Panc1 (cell line): ENCODE measurements around the gene PSME3. TPM values are rescaled to one million over a fixed set of nuclear protein-coding genes. Genes with fewer than 3 reads are reported as not detected.

Experiments used
- ATAC-seq: fragments of 200-7000 bp; cut with Tn5 transposase; 2 replicates; pipeline ENCODE4 v1.9.1; 2020; ENCODE audit warnings: mild to moderate bottlenecking, moderate library complexity
- BruUV-seq: library from RNA; stranded (reverse); fragments of 400-500 nt; replicated peaks from 2 replicates; lab custom pipeline; 2021; lab: Mats Ljungman, UMichigan
- CTCF ChIA-PET: fragments of 300-600 bp; sonication (Branson Sonifier 250); formaldehyde crosslinking; loops from one replicate; lab custom pipeline; 2022; ENCODE audit warnings: antibody characterized with exemption; lab: Charles Lee
- POLR2A ChIA-PET: fragments of 300-600 bp; sonication (Branson Sonifier 250); formaldehyde crosslinking; loops from one replicate; lab custom pipeline; 2022; ENCODE audit warnings: antibody characterized with exemption; lab: Charles Lee
- DNase-seq: peaks from one replicate; pipeline ENCODE4 v3.0.0-alpha.2; 2010; ENCODE audit warnings: low read depth, low spot score
- H3K27ac ChIP-seq: 2 replicates; pipeline ENCODE4 v1.5.1; 2011; ENCODE audit warnings: mild to moderate bottlenecking, low read length, inconsistent platforms
- H3K27me3 ChIP-seq: fragments of 200-500 bp; sonication (Bioruptor generic); 2 replicates; pipeline ENCODE4 v1.6.0; 2014; ENCODE audit warnings: low read length, inconsistent platforms; ENCODE audit not compliant: control insufficient read depth, insufficient read depth
- H3K36me3 ChIP-seq: fragments of 200-500 bp; sonication (Bioruptor generic); 2 replicates; pipeline ENCODE4 v1.5.1; 2014; ENCODE audit warnings: inconsistent platforms, mild to moderate bottlenecking, low read length, moderate library complexity; ENCODE audit not compliant: control insufficient read depth, insufficient read depth
- H3K4me1 ChIP-seq: 2 replicates; pipeline ENCODE4 v1.5.1; 2011; ENCODE audit warnings: inconsistent platforms, mild to moderate bottlenecking, low read length, moderate library complexity; ENCODE audit not compliant: control insufficient read depth, insufficient read depth
- H3K4me3 ChIP-seq, 2 experiments: 2 replicates each; pipeline ENCODE4 v1.5.1; 2011 to 2012; ENCODE audit warnings: low read depth in 2 of 2, low read length in 2 of 2, mild to moderate bottlenecking in 2 of 2, inconsistent platforms in 1 of 2, moderate library complexity in 1 of 2
- H3K9me3 ChIP-seq: fragments of 200-500 bp; sonication (Bioruptor generic); 2 replicates; pipeline ENCODE4 v1.5.1; 2014; ENCODE audit warnings: low read depth, mild to moderate bottlenecking, inconsistent platforms, low read length, moderate library complexity; ENCODE audit not compliant: control insufficient read depth, insufficient read depth
- CTCF ChIP-seq: fragments of 450-650 bp; IDR thresholded peaks from 2 replicates; pipeline ENCODE4 v1.5.1; 2017; ENCODE audit warnings: mild to moderate bottlenecking
- POLR2AphosphoS5 ChIP-seq: IDR thresholded peaks from 2 replicates; pipeline ENCODE4 v1.6.1; 2012; ENCODE audit warnings: mild to moderate bottlenecking, low read depth, low read length, moderate library complexity
- SIN3A ChIP-seq: IDR thresholded peaks from 2 replicates; pipeline ENCODE4 v1.6.1; 2012; ENCODE audit warnings: low read depth, mild to moderate bottlenecking, low read length, moderate library complexity, borderline replicate concordance; ENCODE audit not compliant: insufficient read depth
- TCF7L2 ChIP-seq: IDR thresholded peaks from 2 replicates; pipeline ENCODE4 v1.6.1; 2011; ENCODE audit warnings: mild to moderate bottlenecking, low read depth, low read length, inconsistent platforms
- in situ Hi-C: cut with HindIII; loops from 2 replicates; pipeline ENCODE4 v1.10.0; 2016; ENCODE audit warnings: low sequenced_read_pairs, low pct_unique_long_range_greater_than_20kb
- intact Hi-C: fragments of 100-400 bp; cut with micrococcal nuclease; formaldehyde crosslinking; loops from one replicate; pipeline ENCODE4 v1.10.0; 2022; ENCODE audit not compliant: unreplicated experiment
- total RNA-seq: library from RNA; stranded (reverse); gene quantifications from one replicate; pipeline ENCODE4 v1.2.1, GENCODE V29; 2021; ENCODE audit not compliant: unreplicated experiment
- TF ChIP-seq, protein P1 (sequence below), 2 experiments: IDR thresholded peaks; 2 replicates each; pipeline ENCODE4 v1.6.1; 2011 to 2012; ENCODE audit warnings: low read depth in 2 of 2, control low read depth in 1 of 2, low read length in 1 of 2, mild to moderate bottlenecking in 1 of 2, moderate library complexity in 1 of 2; ENCODE audit not compliant: insufficient read depth in 1 of 2

The PSME3 gene
- total RNA-seq, 1 experiment from 2014 or later, result 110 TPM

- no peak for ATAC-seq
- in situ Hi-C loops (no loop called here), intact Hi-C loops (no loop called here)
- Histone ChIP-seq H3K36me3 (no peaks in the 10 kb centered on the region), H3K4me1 (peaks cover 6% of the 10 kb centered on the region), H3K27me3 (no peaks in the 10 kb centered on the region), H3K4me3 (no peak overlapping the region), H3K27ac (no peak overlapping the region), H3K9me3 (no peaks in the 10 kb centered on the region)
- no TSS peak for BruUV-seq
- POLR2A ChIA-PET, result no interaction called here
- CTCF ChIA-PET, result no interaction called here
- TF ChIP-seq, protein P1, sequence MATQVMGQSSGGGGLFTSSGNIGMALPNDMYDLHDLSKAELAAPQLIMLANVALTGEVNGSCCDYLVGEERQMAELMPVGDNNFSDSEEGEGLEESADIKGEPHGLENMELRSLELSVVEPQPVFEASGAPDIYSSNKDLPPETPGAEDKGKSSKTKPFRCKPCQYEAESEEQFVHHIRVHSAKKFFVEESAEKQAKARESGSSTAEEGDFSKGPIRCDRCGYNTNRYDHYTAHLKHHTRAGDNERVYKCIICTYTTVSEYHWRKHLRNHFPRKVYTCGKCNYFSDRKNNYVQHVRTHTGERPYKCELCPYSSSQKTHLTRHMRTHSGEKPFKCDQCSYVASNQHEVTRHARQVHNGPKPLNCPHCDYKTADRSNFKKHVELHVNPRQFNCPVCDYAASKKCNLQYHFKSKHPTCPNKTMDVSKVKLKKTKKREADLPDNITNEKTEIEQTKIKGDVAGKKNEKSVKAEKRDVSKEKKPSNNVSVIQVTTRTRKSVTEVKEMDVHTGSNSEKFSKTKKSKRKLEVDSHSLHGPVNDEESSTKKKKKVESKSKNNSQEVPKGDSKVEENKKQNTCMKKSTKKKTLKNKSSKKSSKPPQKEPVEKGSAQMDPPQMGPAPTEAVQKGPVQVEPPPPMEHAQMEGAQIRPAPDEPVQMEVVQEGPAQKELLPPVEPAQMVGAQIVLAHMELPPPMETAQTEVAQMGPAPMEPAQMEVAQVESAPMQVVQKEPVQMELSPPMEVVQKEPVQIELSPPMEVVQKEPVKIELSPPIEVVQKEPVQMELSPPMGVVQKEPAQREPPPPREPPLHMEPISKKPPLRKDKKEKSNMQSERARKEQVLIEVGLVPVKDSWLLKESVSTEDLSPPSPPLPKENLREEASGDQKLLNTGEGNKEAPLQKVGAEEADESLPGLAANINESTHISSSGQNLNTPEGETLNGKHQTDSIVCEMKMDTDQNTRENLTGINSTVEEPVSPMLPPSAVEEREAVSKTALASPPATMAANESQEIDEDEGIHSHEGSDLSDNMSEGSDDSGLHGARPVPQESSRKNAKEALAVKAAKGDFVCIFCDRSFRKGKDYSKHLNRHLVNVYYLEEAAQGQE (IDR thresholded peaks at IDR 0.05; ENCODE audit: insufficient read depth in 1 of 2, low read depth in 2 of 2, low read length in 1 of 2), result no peak
- TF ChIP-seq POLR2AphosphoS5, result no peak
- no peak for TF ChIP-seq TCF7L2
- no peak for TF ChIP-seq CTCF
- no peak for TF ChIP-seq SIN3A
- no peak for DNase-seq
Measured at GRCh38 chr17:42795061-42795460, 38.1 kb upstream of the PSME3 start.

DNA sequence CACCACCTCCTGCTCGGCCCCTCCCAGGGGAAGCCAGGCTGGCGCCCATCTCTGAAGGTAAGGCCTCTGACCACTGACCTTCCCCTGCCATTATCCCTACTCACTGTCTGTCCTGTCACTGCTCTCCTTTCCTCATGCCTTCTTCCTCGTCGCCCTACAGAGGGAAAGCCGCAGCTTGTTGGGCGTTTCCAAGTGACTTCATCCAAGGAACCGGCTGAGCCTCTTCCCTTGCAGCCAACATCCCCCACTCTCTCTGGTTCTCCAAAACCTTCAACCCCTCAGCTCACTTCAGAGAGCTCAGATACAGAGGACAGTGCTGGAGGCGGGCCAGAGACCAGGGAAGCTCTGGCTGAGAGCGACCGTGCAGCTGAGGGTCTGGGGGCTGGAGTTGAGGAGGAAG, 37.7 kb upstream of the PSME3 start:
- Histone ChIP-seq H3K27ac (no peak overlapping the region), H3K9me3 (no peaks in the 10 kb centered on the region), H3K27me3 (no peaks in the 10 kb centered on the region), H3K36me3 (no peaks in the 10 kb centered on the region), H3K4me3 (no peak overlapping the region), H3K4me1 (peaks cover 6% of the 10 kb centered on the region)
- CTCF ChIA-PET, result no interaction called here
- ATAC-seq (no peak), DNase-seq (no peak)
- in situ Hi-C loops, result no loop called here
- intact Hi-C loops, result no loop called here
- POLR2A ChIA-PET, result no interaction called here
- BruUV-seq, result no TSS peak
- TF ChIP-seq SIN3A, result no peak
- TF ChIP-seq POLR2AphosphoS5, result no peak
- no peak for TF ChIP-seq CTCF
- TF ChIP-seq, protein P1 (IDR thresholded peaks at IDR 0.05; ENCODE audit: insufficient read depth in 1 of 2, low read depth in 2 of 2, low read length in 1 of 2), result no peak
- no peak for TF ChIP-seq TCF7L2
